Muscle layer of duodenum (tissue), 2 donors: ENCODE data around the gene SAXO1.

Experiments
- H3K27ac ChIP-seq: one replicate; pipeline ENCODE4 v1.7.0; 2013; ENCODE audit warnings: mild to moderate bottlenecking, low read length
- H3K27me3 ChIP-seq: one replicate; pipeline ENCODE4 v1.7.0; 2013; ENCODE audit warnings: low read depth, mild to moderate bottlenecking, control low read depth, low read length
- H3K36me3 ChIP-seq, 2 donors: one replicate each; pipeline ENCODE4 v1.7.0; 2013; ENCODE audit warnings: low read length in 2 of 2, control low read depth in 1 of 2, mild to moderate bottlenecking in 1 of 2; ENCODE audit not compliant: insufficient read depth in 2 of 2, control insufficient read depth in 1 of 2
- H3K4me1 ChIP-seq, 2 donors: one replicate each; pipeline ENCODE4 v1.7.0; 2013; ENCODE audit warnings: low read length in 2 of 2, mild to moderate bottlenecking in 2 of 2, control low read depth in 1 of 2, moderate library complexity in 1 of 2; ENCODE audit not compliant: insufficient read depth in 2 of 2, control insufficient read depth in 1 of 2
- H3K4me3 ChIP-seq, 2 donors: one replicate each; pipeline ENCODE4 v1.7.0; 2013; ENCODE audit warnings: low read length in 2 of 2, low read depth in 1 of 2, mild to moderate bottlenecking in 1 of 2
- H3K9me3 ChIP-seq, 2 donors: one replicate each; pipeline ENCODE4 v1.7.0; 2013; ENCODE audit warnings: low read length in 2 of 2, control low read depth in 1 of 2, mild to moderate bottlenecking in 1 of 2; ENCODE audit not compliant: control insufficient read depth in 1 of 2
- donor health status: healthy.

The SAXO1 gene, protein sequence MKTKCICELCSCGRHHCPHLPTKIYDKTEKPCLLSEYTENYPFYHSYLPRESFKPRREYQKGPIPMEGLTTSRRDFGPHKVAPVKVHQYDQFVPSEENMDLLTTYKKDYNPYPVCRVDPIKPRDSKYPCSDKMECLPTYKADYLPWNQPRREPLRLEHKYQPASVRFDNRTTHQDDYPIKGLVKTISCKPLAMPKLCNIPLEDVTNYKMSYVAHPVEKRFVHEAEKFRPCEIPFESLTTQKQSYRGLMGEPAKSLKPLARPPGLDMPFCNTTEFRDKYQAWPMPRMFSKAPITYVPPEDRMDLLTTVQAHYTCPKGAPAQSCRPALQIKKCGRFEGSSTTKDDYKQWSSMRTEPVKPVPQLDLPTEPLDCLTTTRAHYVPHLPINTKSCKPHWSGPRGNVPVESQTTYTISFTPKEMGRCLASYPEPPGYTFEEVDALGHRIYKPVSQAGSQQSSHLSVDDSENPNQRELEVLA

DNA sequence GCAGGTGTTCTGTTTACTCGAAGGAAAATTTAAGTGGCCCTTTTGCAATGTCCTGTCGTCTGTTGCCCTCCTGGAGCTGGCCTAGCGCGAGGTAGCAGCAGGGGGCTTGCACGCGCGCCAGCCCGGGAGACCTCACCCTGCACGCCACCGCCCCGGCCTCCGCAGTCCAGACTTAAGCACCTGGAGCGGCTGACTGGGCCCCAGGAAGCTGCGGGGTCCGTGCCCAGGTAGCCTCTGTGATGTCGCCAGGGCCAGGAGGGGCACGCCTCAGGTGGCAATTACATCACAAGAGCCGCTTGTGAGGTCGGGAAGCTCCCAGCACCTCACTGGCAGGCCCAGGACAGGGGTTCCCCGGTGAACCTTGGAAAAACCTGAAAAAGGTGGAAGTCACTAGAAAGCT, at the start of gene SAXO1:
TSS of gene SAXO1 (minus strand) at position 195 of the 400 bp plus-strand sequence. CDS start 301 bp downstream, outside the sequence.
- H3K4me3 ChIP-seq, result no peak within 1 kb of the TSS
- no peaks in the 10 kb centered on the region for H3K4me1 ChIP-seq
- H3K36me3 ChIP-seq, result no peaks in the 10 kb centered on the region
- no peaks in the 10 kb centered on the region for H3K9me3 ChIP-seq
- no peaks in the 10 kb centered on the region for H3K27me3 ChIP-seq
- H3K27ac ChIP-seq, result no peak within 1 kb of the TSS

DNA sequence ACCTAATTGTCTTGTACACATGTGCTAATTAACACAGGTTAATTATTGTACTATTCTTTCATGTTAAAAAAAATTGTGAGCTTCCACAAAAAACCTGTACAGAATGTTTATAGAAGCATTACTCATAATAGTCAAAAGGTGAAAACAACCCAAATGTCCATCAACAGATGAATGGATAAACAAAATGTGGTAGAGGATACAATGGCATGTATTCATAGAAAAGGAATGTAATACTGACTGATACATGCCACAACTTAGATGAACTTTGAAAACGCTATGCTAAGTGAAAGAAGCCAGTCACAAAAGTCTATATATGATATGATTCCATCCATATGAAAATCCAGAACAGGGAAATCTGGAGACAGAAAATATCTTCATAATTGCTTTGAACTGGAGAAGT, 41.8 kb upstream of the SAXO1 start:
- no peak overlapping the region for H3K4me3 ChIP-seq
- H3K9me3 ChIP-seq, result no peaks in the 10 kb centered on the region
- no peaks in the 10 kb centered on the region for H3K27me3 ChIP-seq
- no peaks in the 10 kb centered on the region for H3K4me1 ChIP-seq
- H3K36me3 ChIP-seq, result peaks cover 16 to 45% of the 10 kb centered on the region in 2 donors
- no peak overlapping the region for H3K27ac ChIP-seq

DNA sequence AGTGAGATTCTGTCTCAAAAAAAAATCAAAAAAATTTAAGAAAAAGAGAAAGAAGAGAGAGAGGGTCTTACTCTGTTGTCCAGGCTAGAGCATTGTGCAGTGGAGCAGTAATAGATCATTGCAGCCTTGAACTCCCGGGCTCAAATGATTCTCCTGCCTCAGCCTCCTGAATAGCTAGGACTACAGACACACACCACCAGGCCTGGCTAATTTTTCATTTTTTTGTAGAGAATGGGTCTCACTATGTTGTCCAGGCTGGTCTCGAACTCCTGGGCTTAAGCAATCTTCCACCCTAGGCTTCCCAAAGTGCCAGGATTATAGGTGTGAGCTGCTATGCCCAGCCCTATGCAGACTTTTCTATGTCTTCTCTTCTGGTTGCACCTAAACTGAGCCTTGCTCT, 41.2 kb upstream of the SAXO1 start:
- no peak overlapping the region for H3K4me3 ChIP-seq
- H3K36me3 ChIP-seq, result peaks cover 16 to 49% of the 10 kb centered on the region in 2 donors
- H3K27ac ChIP-seq, result no peak overlapping the region
- H3K27me3 ChIP-seq, result no peaks in the 10 kb centered on the region
- H3K9me3 ChIP-seq, result no peaks in the 10 kb centered on the region
- no peaks in the 10 kb centered on the region for H3K4me1 ChIP-seq

DNA sequence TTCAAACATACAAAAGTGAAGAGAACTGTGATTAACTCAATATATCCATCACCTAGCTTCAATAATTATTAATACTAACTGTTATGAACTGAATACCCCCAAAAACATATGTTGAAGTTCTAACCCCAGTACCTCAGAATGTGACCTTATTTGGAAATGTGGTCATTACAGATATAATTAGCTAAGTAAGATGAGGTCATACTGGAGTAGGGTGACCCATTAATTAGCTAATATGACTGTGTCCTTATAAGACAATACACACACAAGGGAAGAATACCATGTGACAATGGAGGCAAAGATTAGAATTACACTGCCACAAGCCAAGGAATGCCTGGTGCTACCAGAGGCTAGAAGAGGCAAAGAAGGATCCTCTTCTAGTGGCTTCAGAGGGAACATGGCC, 24.0 kb upstream of the SAXO1 start:
- no peak overlapping the region for H3K4me3 ChIP-seq

DNA sequence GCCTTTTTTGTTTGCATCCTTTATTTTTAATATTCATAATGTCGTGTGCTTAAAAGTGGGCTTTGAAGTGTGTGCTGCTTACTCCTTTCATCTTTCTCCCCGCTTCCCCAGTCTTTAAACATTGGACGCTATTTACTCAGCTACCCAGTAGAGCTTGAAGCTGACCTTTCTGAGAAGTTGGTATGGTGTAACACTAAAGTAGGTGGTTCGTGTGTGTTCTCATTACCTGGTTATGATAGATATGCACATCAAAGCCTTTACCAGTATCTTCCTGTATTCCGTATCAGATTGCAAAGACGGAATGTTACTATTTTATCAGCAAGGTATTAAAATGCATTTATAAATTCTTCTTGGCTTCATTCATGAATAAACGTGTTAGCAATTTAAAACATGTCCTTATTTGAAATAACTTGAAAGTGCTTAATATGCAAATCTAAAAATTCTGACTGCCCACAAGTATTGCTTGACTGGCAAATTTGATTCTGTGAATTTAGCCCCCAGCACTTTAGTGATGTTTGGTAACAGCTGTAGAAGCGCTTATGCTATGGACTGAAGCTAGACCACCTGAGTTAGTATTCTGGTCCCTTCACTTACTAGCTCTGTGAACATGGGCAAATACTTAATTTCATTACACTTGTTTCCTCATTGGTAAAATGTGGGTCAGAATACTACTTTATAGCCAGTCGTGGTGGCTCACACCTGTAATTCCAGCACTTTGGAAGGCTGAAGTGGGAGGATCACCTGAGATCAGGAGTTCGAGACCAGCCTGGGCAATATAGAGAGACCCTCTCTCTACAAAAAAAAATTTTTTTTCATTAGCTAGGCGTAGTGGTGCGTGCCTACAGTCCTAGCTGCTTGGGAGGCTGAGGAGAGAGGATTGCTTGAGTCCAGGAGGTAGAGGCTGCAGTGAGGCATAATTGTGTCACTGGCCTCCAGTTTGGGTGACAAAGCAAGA, 17.9 kb upstream of the SAXO1 start:
- H3K36me3 ChIP-seq, result peaks cover 3 to 7% of the 10 kb centered on the region in 2 donors
- H3K27me3 ChIP-seq, result no peaks in the 10 kb centered on the region
- H3K27ac ChIP-seq, result no peak overlapping the region
- peaks cover 5 to 21% of the 10 kb centered on the region in 2 donors for H3K4me1 ChIP-seq
- no peaks in the 10 kb centered on the region for H3K9me3 ChIP-seq
- peak overlapping the region; percentile 81 for H3K4me3 ChIP-seq

More for the DNA sequence above, 24.0 kb upstream of the SAXO1 start:
- H3K27ac ChIP-seq, result no peak overlapping the region
- H3K27me3 ChIP-seq, result no peaks in the 10 kb centered on the region
- H3K36me3 ChIP-seq, result peaks cover 29 to 33% of the 10 kb centered on the region in 2 donors
- H3K4me1 ChIP-seq, result no peaks in the 10 kb centered on the region
- H3K9me3 ChIP-seq, result no peaks in the 10 kb centered on the region

DNA sequence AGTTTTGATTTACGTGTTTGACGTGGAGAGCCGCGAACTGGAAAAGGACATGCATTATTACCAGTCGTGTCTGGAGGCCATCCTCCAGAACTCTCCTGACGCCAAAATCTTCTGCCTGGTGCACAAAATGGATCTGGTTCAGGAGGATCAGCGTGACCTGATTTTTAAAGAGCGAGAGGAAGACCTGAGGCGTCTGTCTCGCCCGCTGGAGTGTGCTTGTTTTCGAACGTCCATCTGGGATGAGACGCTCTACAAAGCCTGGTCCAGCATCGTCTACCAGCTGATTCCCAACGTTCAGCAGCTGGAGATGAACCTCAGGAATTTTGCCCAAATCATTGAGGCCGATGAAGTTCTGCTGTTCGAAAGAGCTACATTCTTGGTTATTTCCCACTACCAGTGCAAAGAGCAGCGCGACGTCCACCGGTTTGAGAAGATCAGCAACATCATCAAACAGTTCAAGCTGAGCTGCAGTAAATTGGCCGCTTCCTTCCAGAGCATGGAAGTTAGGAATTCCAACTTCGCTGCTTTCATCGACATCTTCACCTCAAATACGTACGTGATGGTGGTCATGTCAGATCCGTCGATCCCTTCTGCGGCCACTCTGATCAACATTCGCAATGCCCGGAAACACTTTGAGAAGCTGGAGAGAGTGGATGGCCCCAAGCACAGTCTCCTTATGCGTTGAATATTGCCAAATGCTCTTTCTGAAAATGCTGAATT, 17.1 kb upstream of the SAXO1 start:
- peak overlapping the region; percentile 81 for H3K4me3 ChIP-seq
- H3K36me3 ChIP-seq, result peaks cover 0 to 7% of the 10 kb centered on the region in 2 donors
- no peaks in the 10 kb centered on the region for H3K27me3 ChIP-seq
- H3K27ac ChIP-seq, result peak overlapping the region; percentile 88
- H3K4me1 ChIP-seq, result peaks cover 5 to 21% of the 10 kb centered on the region in 2 donors
- no peaks in the 10 kb centered on the region for H3K9me3 ChIP-seq

DNA sequence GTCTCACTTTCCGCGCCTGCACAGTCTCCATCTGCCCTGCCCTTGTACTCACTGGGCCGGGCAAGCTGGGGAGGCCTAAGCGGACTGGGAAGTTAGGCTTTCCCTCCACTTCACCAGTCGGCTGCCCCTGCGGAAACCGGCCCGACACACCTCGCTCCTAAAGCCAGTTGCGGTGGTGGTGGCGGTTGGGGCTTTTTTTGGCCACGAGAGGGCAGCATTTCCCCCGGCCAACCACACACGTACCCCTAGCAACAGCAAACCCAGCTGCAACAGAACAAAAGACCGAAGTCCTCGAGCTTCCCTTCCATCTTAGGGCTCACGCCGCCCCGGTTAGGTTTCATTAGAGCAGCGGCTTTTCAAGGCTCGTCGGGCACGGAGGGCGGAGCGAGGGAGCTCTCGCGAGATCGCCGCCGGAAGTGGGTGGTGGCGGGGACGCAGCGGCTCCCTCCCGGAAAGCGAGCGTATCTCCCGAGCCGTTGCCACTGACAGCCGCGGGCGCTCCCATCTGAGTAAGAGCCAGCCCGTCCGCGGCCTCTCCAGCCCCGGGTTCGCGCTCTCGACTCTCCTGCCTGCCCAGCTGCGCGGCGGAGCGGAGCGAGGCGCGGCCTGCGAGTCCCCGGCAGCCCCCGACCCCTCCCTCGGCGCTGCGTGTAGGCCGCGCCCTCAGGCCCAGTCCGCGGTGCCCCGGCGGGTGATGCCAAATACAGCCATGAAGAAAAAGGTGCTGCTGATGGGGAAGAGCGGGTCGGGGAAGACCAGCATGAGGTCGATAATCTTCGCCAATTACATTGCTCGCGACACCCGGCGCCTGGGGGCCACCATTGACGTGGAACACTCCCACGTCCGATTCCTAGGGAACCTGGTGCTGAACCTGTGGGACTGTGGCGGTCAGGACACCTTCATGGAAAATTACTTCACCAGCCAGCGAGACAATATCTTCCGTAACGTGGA, 16.2 kb upstream of the SAXO1 start, which contains the start of gene RRAGA:
TSS of gene RRAGA (plus strand) at position 462 of the 951 bp plus-strand sequence. CDS start at position 695, 233 bp downstream.
- no peaks in the 10 kb centered on the region for H3K9me3 ChIP-seq
- no peaks in the 10 kb centered on the region for H3K27me3 ChIP-seq
- H3K4me3 ChIP-seq, result peak within 1 kb of the TSS; percentile 81
- peaks cover 0 to 7% of the 10 kb centered on the region in 2 donors for H3K36me3 ChIP-seq
- H3K27ac ChIP-seq, result peak within 1 kb of the TSS; percentile 88
- H3K4me1 ChIP-seq, result peaks cover 5 to 21% of the 10 kb centered on the region in 2 donors

DNA sequence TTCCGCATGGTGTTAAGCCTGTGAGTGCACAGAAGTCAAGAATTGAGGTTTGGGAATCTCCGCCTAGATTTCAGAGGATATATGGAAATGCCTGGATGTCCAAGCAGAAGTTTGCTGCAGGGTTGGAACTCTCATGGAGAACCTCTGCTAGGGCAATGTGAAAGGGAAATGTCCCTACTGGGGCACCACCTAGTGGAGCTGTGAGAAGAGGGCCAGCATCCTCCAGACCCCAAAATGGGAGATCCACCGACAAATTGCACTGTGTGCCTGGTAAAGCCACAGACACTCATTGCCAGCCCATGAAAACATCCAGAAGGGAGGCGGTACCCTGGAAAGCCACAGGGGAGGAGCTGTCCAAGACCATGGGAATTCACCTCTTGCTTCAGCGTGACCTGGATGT, 3.6 kb upstream of the SAXO1 start:
- Histone ChIP-seq H3K4me3 (no peak overlapping the region), H3K27ac (no peak overlapping the region), H3K4me1 (no peaks in the 10 kb centered on the region), H3K9me3 (no peaks in the 10 kb centered on the region), H3K36me3 (no peaks in the 10 kb centered on the region), H3K27me3 (no peaks in the 10 kb centered on the region)

DNA sequence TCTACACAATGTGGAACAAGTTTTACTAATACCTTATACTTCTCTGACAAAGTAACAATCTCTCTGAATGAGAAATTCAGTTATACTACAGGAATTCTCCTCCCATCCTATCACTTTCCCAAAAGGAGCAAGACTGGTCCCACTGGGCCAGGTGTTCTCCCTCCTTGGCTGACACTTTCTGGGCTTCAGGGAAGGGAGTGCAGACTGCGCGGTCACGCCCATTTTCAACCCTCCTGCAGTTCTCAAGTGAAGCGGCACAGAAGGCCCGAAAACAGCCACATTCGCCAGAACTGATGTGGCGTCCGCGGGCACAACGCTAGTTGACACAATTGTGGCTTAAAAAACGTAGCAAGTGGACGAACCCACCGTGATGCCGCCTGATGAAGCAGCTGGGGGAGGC, 603 bp downstream of the SAXO1 start:
- Histone ChIP-seq H3K27ac (no peak overlapping the region), H3K4me1 (no peaks in the 10 kb centered on the region), H3K9me3 (no peaks in the 10 kb centered on the region), H3K27me3 (no peaks in the 10 kb centered on the region), H3K4me3 (no peak overlapping the region), H3K36me3 (no peaks in the 10 kb centered on the region)

DNA sequence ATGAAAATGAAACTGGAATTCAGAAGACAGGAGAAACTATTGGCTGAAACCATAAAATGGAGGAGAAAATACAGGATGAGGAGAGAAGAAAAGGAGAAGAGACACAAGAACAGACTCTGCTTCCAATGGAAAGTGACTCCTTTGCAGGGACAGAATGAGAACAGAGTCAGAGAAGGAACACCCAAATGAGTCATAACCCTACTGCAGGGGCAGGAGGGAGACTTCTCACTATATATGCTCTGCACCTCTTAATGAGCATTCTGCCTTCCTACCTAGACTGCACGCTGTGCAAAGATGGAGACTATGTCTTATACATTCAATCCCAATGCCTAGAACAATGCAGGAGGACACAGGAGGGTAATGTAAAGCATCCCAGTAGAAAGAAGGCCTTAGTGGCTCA, 2.1 kb downstream of the SAXO1 start:
- Histone ChIP-seq H3K9me3 (no peaks in the 10 kb centered on the region), H3K4me3 (no peak overlapping the region), H3K4me1 (no peaks in the 10 kb centered on the region), H3K36me3 (no peaks in the 10 kb centered on the region), H3K27ac (no peak overlapping the region), H3K27me3 (no peaks in the 10 kb centered on the region)
